PC-9 (cell line): Measurements from ENCODE around the gene DNAH7.

Source experiments
- EZH2 ChIP-seq: fragments of 200-600 bp; sonication (generic); IDR thresholded peaks from 2 replicates; pipeline ENCODE4 v1.8.0; 2017; ENCODE audit warnings: antibody characterized with exemption, low read depth
- TF ChIP-seq, protein P1 (sequence below): fragments of 200-600 bp; sonication (generic); conservative IDR thresholded peaks from 2 replicates; pipeline ENCODE4 v1.6.1; 2017; ENCODE audit warnings: mixed run types, antibody characterized with exemption, mild to moderate bottlenecking, moderate library complexity

DNA sequence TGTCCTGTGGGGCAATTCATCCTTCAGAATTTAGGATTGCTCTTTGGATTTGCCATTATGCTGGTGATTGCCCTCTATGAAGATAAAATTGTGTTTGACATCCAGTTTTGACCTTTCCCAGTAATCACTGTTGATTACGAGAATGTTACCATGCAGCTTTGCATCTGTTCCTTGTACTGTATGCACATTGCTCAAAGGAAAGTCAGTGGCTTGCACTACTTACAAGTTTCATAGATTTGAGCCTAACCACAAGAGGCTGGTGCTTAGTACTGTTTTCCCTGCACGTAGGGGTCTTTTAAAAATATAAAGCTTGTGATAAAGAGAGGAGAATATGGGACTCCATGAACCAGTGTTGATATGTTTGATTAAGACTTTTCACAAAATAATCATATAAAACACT is 333.7 kb downstream of the DNAH7 start:
- TF ChIP-seq, protein P1, sequence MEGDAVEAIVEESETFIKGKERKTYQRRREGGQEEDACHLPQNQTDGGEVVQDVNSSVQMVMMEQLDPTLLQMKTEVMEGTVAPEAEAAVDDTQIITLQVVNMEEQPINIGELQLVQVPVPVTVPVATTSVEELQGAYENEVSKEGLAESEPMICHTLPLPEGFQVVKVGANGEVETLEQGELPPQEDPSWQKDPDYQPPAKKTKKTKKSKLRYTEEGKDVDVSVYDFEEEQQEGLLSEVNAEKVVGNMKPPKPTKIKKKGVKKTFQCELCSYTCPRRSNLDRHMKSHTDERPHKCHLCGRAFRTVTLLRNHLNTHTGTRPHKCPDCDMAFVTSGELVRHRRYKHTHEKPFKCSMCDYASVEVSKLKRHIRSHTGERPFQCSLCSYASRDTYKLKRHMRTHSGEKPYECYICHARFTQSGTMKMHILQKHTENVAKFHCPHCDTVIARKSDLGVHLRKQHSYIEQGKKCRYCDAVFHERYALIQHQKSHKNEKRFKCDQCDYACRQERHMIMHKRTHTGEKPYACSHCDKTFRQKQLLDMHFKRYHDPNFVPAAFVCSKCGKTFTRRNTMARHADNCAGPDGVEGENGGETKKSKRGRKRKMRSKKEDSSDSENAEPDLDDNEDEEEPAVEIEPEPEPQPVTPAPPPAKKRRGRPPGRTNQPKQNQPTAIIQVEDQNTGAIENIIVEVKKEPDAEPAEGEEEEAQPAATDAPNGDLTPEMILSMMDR: no peak
- no peak for TF ChIP-seq EZH2
